Measurements from ENCODE around the gene BROX.

Gene BROX

GRCh38 chr1:222749927-222750326 is 37.6 kb downstream of the BROX start:
- DNase-seq (ENCODE audit: low read depth): no peak
- TF ChIP-seq CTCF (IDR thresholded peaks at IDR 0.05; ENCODE audit: insufficient read depth, low read depth, low read length, missing control alignments): no peak
- no peak overlapping the region for H3K4me3 ChIP-seq (ENCODE audit: low read length)

- no peak for DNase-seq (ENCODE audit: low read depth)
Observed at GRCh38 chr1:222750651-222751050, 38.3 kb downstream of the BROX start.

GRCh38 chr1:222751255-222751654 is 38.9 kb downstream of the BROX start:
- no peak for DNase-seq (ENCODE audit: low read depth)
- TF ChIP-seq CTCF (IDR thresholded peaks at IDR 0.05; ENCODE audit: insufficient read depth, low read depth, low read length, missing control alignments): no peak
- no peak overlapping the region for H3K4me3 ChIP-seq (ENCODE audit: low read length)

More at GRCh38 chr1:222750651-222751050, 38.3 kb downstream of the BROX start:
- TF ChIP-seq CTCF (IDR thresholded peaks at IDR 0.05; ENCODE audit: insufficient read depth, low read depth, low read length, missing control alignments): no peak
- no peak overlapping the region for H3K4me3 ChIP-seq (ENCODE audit: low read length)

GRCh38 chr1:222754366-222755139 is 42.2 kb downstream of the BROX start:
- no peak for TF ChIP-seq CTCF (IDR thresholded peaks at IDR 0.05; ENCODE audit: insufficient read depth, low read depth, low read length, missing control alignments)
- peak; percentile 90 for DNase-seq (ENCODE audit: low read depth)
- H3K4me3 ChIP-seq (ENCODE audit: low read length): no peak overlapping the region

- DNase-seq (ENCODE audit: low read depth): no peak
- H3K4me3 ChIP-seq (ENCODE audit: low read length): no peak overlapping the region
- TF ChIP-seq CTCF (IDR thresholded peaks at IDR 0.05; ENCODE audit: insufficient read depth, low read depth, low read length, missing control alignments): no peak
Observed at GRCh38 chr1:222757646-222758268, 45.4 kb downstream of the BROX start.

GRCh38 chr1:222759451-222760035 is 47.2 kb downstream of the BROX start:
- no peak overlapping the region for H3K4me3 ChIP-seq (ENCODE audit: low read length)
- TF ChIP-seq CTCF (IDR thresholded peaks at IDR 0.05; ENCODE audit: insufficient read depth, low read depth, low read length, missing control alignments): no peak
- DNase-seq (ENCODE audit: low read depth): no peak

All from epithelial cell of esophagus (primary cell).